ENCODE measurements around the gene GABRB3.
A peak's percentile ranks its signal among the peaks of the same experiment; 100 is the strongest.

The GABRB3 gene

GRCh38 chr15:26686547-26687187, 86.2 kb downstream of the GABRB3 start:
- peak overlapping the region; percentile 77 for H3K18ac ChIP-seq (ENCODE audit: low read length)
- H3K23ac ChIP-seq (ENCODE audit: low read depth, low read length, poor library complexity): no peak overlapping the region
- H3K79me1 ChIP-seq (ENCODE audit: low read depth, low read length): no peaks in the 10 kb centered on the region
- H3K27ac ChIP-seq (replicated peaks; ENCODE audit: low read length): no peak overlapping the region
- no CpG with 5 or more reads among the region's 11 CpGs for WGBS, 2 donors (ENCODE audit: extremely low coverage in 2 of 2, insufficient read length in 2 of 2, insufficient replicate concordance in 1 of 2)
- H3K14ac ChIP-seq (ENCODE audit: low read length): no peak overlapping the region
- H2BK12ac ChIP-seq (ENCODE audit: low read length): no peak overlapping the region
- peaks cover 0 to 25% of the 10 kb centered on the region in 2 donors for H3K4me1 ChIP-seq (ENCODE audit: control insufficient read depth in 2 of 2, insufficient read depth in 1 of 2, low read depth in 1 of 2, low read length in 2 of 2)
- no peaks in the 10 kb centered on the region for H3K27me3 ChIP-seq (ENCODE audit: control insufficient read depth in 3 of 3, insufficient read depth in 3 of 3, low read depth in 1 of 3, low read length in 3 of 3)
- H2BK5ac ChIP-seq (ENCODE audit: low read length): no peak overlapping the region
- no peak overlapping the region for H2AFZ ChIP-seq (ENCODE audit: low read length)
- no peak overlapping the region for H3K4me2 ChIP-seq (ENCODE audit: insufficient read depth, low read length, poor library complexity, severe bottlenecking)
- no peak overlapping the region for H2BK120ac ChIP-seq (ENCODE audit: low read depth, low read length)
- H3K36me3 ChIP-seq (replicated peaks in 1 of 2; ENCODE audit: control insufficient read depth in 2 of 2, insufficient read depth in 2 of 2, low read length in 2 of 2): no peaks in the 10 kb centered on the region
- peak overlapping the region; percentile 16 for H4K91ac ChIP-seq (ENCODE audit: low read depth, low read length, poor library complexity)
- no peak for DNase-seq (ENCODE audit: low spot score)
- no peak overlapping the region for H3K9ac ChIP-seq (ENCODE audit: low read depth, low read length, poor library complexity)
- H3K4me3 ChIP-seq (ENCODE audit: low read length in 2 of 2): no peak overlapping the region
- no peaks in the 10 kb centered on the region for H3K9me3 ChIP-seq (replicated peaks in 1 of 2; ENCODE audit: control insufficient read depth in 2 of 2, insufficient read depth in 1 of 2, low read depth in 1 of 2, low read length in 2 of 2)
- peak overlapping the region; percentile 38 for H2AK5ac ChIP-seq (ENCODE audit: low read depth, low read length)
- H3K4ac ChIP-seq (ENCODE audit: low read length): no peak overlapping the region
- no peak overlapping the region for H2BK15ac ChIP-seq (ENCODE audit: low read length)
- H4K8ac ChIP-seq (ENCODE audit: low read depth, low read length): peak overlapping the region; percentile 85

GRCh38 chr15:26682598-26683164, 90.2 kb downstream of the GABRB3 start:
- peak overlapping the region; percentile 51 for H3K9ac ChIP-seq (ENCODE audit: low read depth, low read length, poor library complexity)
- H3K23ac ChIP-seq (ENCODE audit: low read depth, low read length, poor library complexity): no peak overlapping the region
- H3K4me1 ChIP-seq (ENCODE audit: control insufficient read depth in 2 of 2, insufficient read depth in 1 of 2, low read depth in 1 of 2, low read length in 2 of 2): peaks cover 0 to 16% of the 10 kb centered on the region in 2 donors
- peak overlapping the region; percentile 15 for H2AFZ ChIP-seq (ENCODE audit: low read length)
- H4K8ac ChIP-seq (ENCODE audit: low read depth, low read length): no peak overlapping the region
- no peaks in the 10 kb centered on the region for H3K9me3 ChIP-seq (replicated peaks in 1 of 2; ENCODE audit: control insufficient read depth in 2 of 2, insufficient read depth in 1 of 2, low read depth in 1 of 2, low read length in 2 of 2)
- peak overlapping the region; percentile 81 for H3K27ac ChIP-seq (replicated peaks; ENCODE audit: low read length)
- no peaks in the 10 kb centered on the region for H3K36me3 ChIP-seq (replicated peaks in 1 of 2; ENCODE audit: control insufficient read depth in 2 of 2, insufficient read depth in 2 of 2, low read length in 2 of 2)
- no peak overlapping the region for H2BK5ac ChIP-seq (ENCODE audit: low read length)
- H4K91ac ChIP-seq (ENCODE audit: low read depth, low read length, poor library complexity): no peak overlapping the region
- no peak overlapping the region for H3K14ac ChIP-seq (ENCODE audit: low read length)
- H3K4me2 ChIP-seq (ENCODE audit: insufficient read depth, low read length, poor library complexity, severe bottlenecking): no peak overlapping the region
- peak overlapping the region; percentile 67 for H3K18ac ChIP-seq (ENCODE audit: low read length)
- no peaks in the 10 kb centered on the region for H3K27me3 ChIP-seq (ENCODE audit: control insufficient read depth in 3 of 3, insufficient read depth in 3 of 3, low read depth in 1 of 3, low read length in 3 of 3)
- peak overlapping the region; percentile 39 for H3K4ac ChIP-seq (ENCODE audit: low read length)
- H3K4me3 ChIP-seq (ENCODE audit: low read length in 2 of 2): no peak overlapping the region
- H2BK15ac ChIP-seq (ENCODE audit: low read length): no peak overlapping the region
- no peak for DNase-seq (ENCODE audit: low spot score)
- no peak overlapping the region for H2BK12ac ChIP-seq (ENCODE audit: low read length)
- no peak overlapping the region for H2BK120ac ChIP-seq (ENCODE audit: low read depth, low read length)
- H3K79me1 ChIP-seq (ENCODE audit: low read depth, low read length): no peaks in the 10 kb centered on the region
- H2AK5ac ChIP-seq (ENCODE audit: low read depth, low read length): no peak overlapping the region
- WGBS, 2 donors (ENCODE audit: extremely low coverage in 2 of 2, insufficient read length in 2 of 2, insufficient replicate concordance in 1 of 2): no CpG with 5 or more reads among the region's 5 CpGs

GRCh38 chr15:26679927-26680326, 92.9 kb downstream of the GABRB3 start:
- H3K14ac ChIP-seq (ENCODE audit: low read length): no peak overlapping the region
- H3K36me3 ChIP-seq (replicated peaks in 1 of 2; ENCODE audit: control insufficient read depth in 2 of 2, insufficient read depth in 2 of 2, low read length in 2 of 2): no peaks in the 10 kb centered on the region
- H3K9me3 ChIP-seq (replicated peaks in 1 of 2; ENCODE audit: control insufficient read depth in 2 of 2, insufficient read depth in 1 of 2, low read depth in 1 of 2, low read length in 2 of 2): no peaks in the 10 kb centered on the region
- no peak overlapping the region for H3K18ac ChIP-seq (ENCODE audit: low read length)
- whole genome bisulfite sequencing, 2 donors (ENCODE audit: extremely low coverage in 2 of 2, insufficient read length in 2 of 2, insufficient replicate concordance in 1 of 2): no CpG with 5 or more reads among the region's 3 CpGs
- peaks cover 0 to 16% of the 10 kb centered on the region in 2 donors for H3K4me1 ChIP-seq (ENCODE audit: control insufficient read depth in 2 of 2, insufficient read depth in 1 of 2, low read depth in 1 of 2, low read length in 2 of 2)
- no peak overlapping the region for H3K9ac ChIP-seq (ENCODE audit: low read depth, low read length, poor library complexity)
- H3K27me3 ChIP-seq (ENCODE audit: control insufficient read depth in 3 of 3, insufficient read depth in 3 of 3, low read depth in 1 of 3, low read length in 3 of 3): no peaks in the 10 kb centered on the region
- no peak for DNase-seq (ENCODE audit: low spot score)
- H3K23ac ChIP-seq (ENCODE audit: low read depth, low read length, poor library complexity): no peak overlapping the region
- no peak overlapping the region for H3K4me3 ChIP-seq (ENCODE audit: low read length in 2 of 2)
- no peak overlapping the region for H2AK5ac ChIP-seq (ENCODE audit: low read depth, low read length)
- H3K4ac ChIP-seq (ENCODE audit: low read length): no peak overlapping the region
- no peak overlapping the region for H4K8ac ChIP-seq (ENCODE audit: low read depth, low read length)
- H4K91ac ChIP-seq (ENCODE audit: low read depth, low read length, poor library complexity): no peak overlapping the region
- H2BK15ac ChIP-seq (ENCODE audit: low read length): no peak overlapping the region
- H3K27ac ChIP-seq (replicated peaks; ENCODE audit: low read length): no peak overlapping the region
- H2AFZ ChIP-seq (ENCODE audit: low read length): no peak overlapping the region
- H2BK12ac ChIP-seq (ENCODE audit: low read length): no peak overlapping the region
- H3K79me1 ChIP-seq (ENCODE audit: low read depth, low read length): no peaks in the 10 kb centered on the region
- no peak overlapping the region for H3K4me2 ChIP-seq (ENCODE audit: insufficient read depth, low read length, poor library complexity, severe bottlenecking)
- H2BK120ac ChIP-seq (ENCODE audit: low read depth, low read length): no peak overlapping the region
- H2BK5ac ChIP-seq (ENCODE audit: low read length): no peak overlapping the region

- Histone ChIP-seq H2BK5ac (ENCODE audit: low read length) (no peak overlapping the region), H3K4ac (ENCODE audit: low read length) (no peak overlapping the region), H3K27ac (replicated peaks; ENCODE audit: low read length) (no peak overlapping the region), H3K9ac (ENCODE audit: low read depth, low read length, poor library complexity) (no peak overlapping the region), H3K23ac (ENCODE audit: low read depth, low read length, poor library complexity) (no peak overlapping the region), H3K14ac (ENCODE audit: low read length) (no peak overlapping the region), H2AK5ac (ENCODE audit: low read depth, low read length) (no peak overlapping the region), H3K18ac (ENCODE audit: low read length) (no peak overlapping the region), H2BK15ac (ENCODE audit: low read length) (no peak overlapping the region), H4K8ac (ENCODE audit: low read depth, low read length) (no peak overlapping the region), H3K36me3 (replicated peaks in 1 of 2; ENCODE audit: control insufficient read depth in 2 of 2, insufficient read depth in 2 of 2, low read length in 2 of 2) (no peaks in the 10 kb centered on the region), H2BK120ac (ENCODE audit: low read depth, low read length) (no peak overlapping the region), H3K4me3 (ENCODE audit: low read length in 2 of 2) (no peak overlapping the region), H3K9me3 (replicated peaks in 1 of 2; ENCODE audit: control insufficient read depth in 2 of 2, insufficient read depth in 1 of 2, low read depth in 1 of 2, low read length in 2 of 2) (no peaks in the 10 kb centered on the region), H3K27me3 (ENCODE audit: control insufficient read depth in 3 of 3, insufficient read depth in 3 of 3, low read depth in 1 of 3, low read length in 3 of 3) (no peaks in the 10 kb centered on the region), H3K79me1 (ENCODE audit: low read depth, low read length) (no peaks in the 10 kb centered on the region), H3K4me1 (ENCODE audit: control insufficient read depth in 2 of 2, insufficient read depth in 1 of 2, low read depth in 1 of 2, low read length in 2 of 2) (peaks cover 0 to 3% of the 10 kb centered on the region in 2 donors), H4K91ac (ENCODE audit: low read depth, low read length, poor library complexity) (no peak overlapping the region), H3K4me2 (ENCODE audit: insufficient read depth, low read length, poor library complexity, severe bottlenecking) (no peak overlapping the region), H2BK12ac (ENCODE audit: low read length) (no peak overlapping the region), H2AFZ (ENCODE audit: low read length) (no peak overlapping the region)
- no peak for DNase-seq (ENCODE audit: low spot score)
- no CpG with 5 or more reads among the region's 3 CpGs for WGBS, 2 donors (ENCODE audit: extremely low coverage in 2 of 2, insufficient read length in 2 of 2, insufficient replicate concordance in 1 of 2)
Observed at GRCh38 chr15:26676115-26676514, 96.8 kb downstream of the GABRB3 start.

Measured in neuronal stem cell (in vitro differentiated cells).